Activated T-cell treated with anti-CD3 and anti-CD28 coated beads for 4 hours (primary cell): Measurements from ENCODE around the gene EPS8L3.
"Not testable (repeated sequence)": the region's sequence is repeated elsewhere in the genome, so short reads cannot be mapped to it uniquely, and the experiment has no call there.

Experiments used
- DNase-seq: peaks from one replicate; pipeline ENCODE4 v3.0.0-alpha.2; 2020

The EPS8L3 gene

DNA sequence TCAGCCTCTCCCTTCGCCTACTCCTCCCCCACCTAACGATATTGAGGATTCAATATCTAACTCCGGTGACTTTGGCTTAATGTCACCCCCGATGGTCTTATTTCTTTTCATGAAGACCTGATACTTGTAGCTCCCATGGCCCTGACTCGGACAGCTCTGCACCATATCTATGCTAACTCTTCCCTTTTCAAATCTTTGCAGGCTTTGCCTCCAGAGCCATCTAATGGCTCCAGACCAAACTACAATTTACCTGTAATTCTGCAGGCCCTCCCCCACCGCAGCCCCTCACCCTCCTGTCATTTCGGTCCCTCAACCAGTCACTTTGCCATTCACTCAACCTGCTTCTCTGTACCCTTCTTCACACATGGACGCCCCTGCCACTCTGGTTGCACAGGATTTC is 59.5 kb downstream of the EPS8L3 start:
- no peak for DNase-seq

GRCh38 chr1:109702940-109703339 is 60.8 kb downstream of the EPS8L3 start:
- not testable (repeated sequence) for DNase-seq
